ENCODE measurements around the gene AGPAT1. TPM values are rescaled to one million over a fixed set of nuclear protein-coding genes. Genes with fewer than 3 reads are reported as not detected.

Gene AGPAT1
- total and polyA plus RNA-seq, 2 of the 13 experiments (the other 11 are each of a cell fraction or from before 2014, with no cell fraction given) = 51.3 to 139 TPM

DNA sequence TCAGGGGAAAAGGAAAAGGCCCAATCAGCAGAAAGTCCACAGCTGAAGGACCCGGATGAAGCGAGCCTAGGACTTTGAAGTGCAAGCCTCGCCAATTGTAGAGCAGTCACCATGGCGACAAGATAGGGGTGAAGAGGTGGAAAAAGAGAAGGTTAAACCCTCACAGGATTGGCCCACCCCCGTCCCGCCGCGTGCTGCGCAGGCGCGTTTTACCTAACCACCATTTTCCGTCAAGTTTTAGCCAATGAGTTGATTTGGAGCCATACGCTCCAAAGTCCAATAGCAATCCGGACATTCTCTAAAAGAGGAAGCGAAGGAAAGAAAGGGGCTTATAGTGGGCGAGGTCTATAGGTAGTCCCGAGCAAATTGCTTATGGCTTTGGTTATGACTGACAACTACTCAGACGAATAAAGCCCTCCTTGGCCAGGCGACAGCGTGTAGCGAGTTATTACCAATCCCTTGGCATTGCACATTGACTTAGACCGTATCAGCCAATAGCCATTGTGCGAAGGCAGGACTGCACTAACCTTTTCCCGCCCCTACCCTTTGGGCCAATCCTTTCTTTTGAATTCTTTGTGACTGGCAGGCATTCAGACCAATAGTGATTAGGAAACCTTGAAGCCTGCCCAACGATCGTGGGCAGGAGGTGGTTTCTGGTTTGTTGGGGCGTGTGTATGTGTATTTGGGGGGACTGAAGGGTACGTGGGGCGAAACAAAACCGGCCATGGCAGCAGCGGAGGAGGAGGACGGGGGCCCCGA, 2.1 kb upstream of the AGPAT1 start, which contains the start of gene RNF5 (continued):
- TF ChIP-seq ZNF749 (CRISPR knock-in tag; IDR thresholded peaks at IDR 0.05; ENCODE audit: borderline replicate concordance) (no peak), PAWR (CRISPR knock-in tag; IDR thresholded peaks at IDR 0.05; ENCODE audit: borderline replicate concordance) (no peak), ISL2 (CRISPR knock-in tag; IDR thresholded peaks at IDR 0.05) (0 out of 2 replicates have a peak, but pooled peaks have one; percentile 34), NFYC (CRISPR knock-in tag; IDR thresholded peaks at IDR 0.05) (peak; percentile 91), AKAP8 (CRISPR knock-in tag; IDR thresholded peaks at IDR 0.05) (no peak), ZNF343 (CRISPR knock-in tag; IDR thresholded peaks at IDR 0.05) (no peak), ZBTB33 (CRISPR knock-in tag; IDR thresholded peaks at IDR 0.05) (no peak), ZNF350 (CRISPR knock-in tag; IDR thresholded peaks at IDR 0.05; ENCODE audit: borderline replicate concordance, low read depth) (no peak; the same call in 1 of the 2 replicates), PAXIP1 (CRISPR knock-in tag; conservative IDR thresholded peaks at IDR 0.05) (peak; percentile 79), ZNF564 (CRISPR knock-in tag; IDR thresholded peaks at IDR 0.05) (no peak), ZSCAN22 (CRISPR knock-in tag; IDR thresholded peaks at IDR 0.05) (no peak)
